Hypothalamus (tissue), 51 donors: ENCODE results near the gene ATP1A4.

Source experiments
- DNase-seq, 51 donors: peaks; one replicate each; lab custom pipeline; 2025; lab: John Stamatoyannopoulos, UW

The ATP1A4 gene

GRCh38 chr1:160220301-160220700, 68.9 kb downstream of the ATP1A4 start:
- DNase-seq: no peak

DNA sequence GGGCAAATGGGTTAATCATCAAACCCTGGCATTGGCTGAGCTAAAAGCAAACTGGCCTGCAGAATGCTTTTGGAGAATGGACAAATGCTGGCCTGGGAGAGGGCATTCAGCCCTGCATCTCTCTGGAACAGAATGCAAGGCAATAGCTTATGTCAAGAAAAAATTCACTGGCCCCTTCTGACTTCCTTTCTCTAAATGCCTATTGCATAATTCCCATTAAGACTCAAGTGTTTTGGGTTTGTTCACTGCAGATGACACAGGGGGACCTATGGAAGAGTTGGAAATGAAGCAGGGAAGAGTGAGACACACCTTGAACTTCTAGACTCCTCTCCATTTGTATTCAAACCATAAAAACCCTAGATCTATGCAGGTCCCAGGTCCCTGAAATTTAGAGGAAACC, 69.7 kb downstream of the ATP1A4 start:
- no peak for DNase-seq

GRCh38 chr1:160222546-160222945, 71.1 kb downstream of the ATP1A4 start:
- DNase-seq: no peak

GRCh38 chr1:160224606-160225005, 73.2 kb downstream of the ATP1A4 start:
- DNase-seq: no peak

DNA sequence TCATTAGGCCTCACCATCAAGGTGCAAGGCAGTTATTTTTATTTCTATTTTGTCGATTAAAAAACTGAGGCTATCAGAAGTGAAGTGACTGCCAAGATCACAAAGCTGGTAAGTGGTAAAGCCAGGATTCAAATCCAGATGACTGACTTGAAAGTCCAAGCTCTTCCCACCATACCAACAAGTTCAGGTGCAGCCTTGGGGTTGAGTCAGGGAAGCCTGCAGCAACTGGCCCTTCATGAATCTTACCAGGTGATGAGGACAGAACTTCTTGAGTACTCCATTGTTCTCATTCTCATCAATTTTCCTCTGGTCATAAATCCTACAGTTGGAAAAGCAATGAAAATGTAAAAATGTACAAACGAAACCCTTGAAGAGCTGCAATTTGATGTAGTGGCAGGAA, 73.9 kb downstream of the ATP1A4 start:
- DNase-seq: no peak

GRCh38 chr1:160226623-160227022, 75.2 kb downstream of the ATP1A4 start:
- no peak for DNase-seq

- no peak for DNase-seq
Measured at GRCh38 chr1:160227034-160227433, 75.6 kb downstream of the ATP1A4 start.

GRCh38 chr1:160227561-160227960, 76.2 kb downstream of the ATP1A4 start:
- DNase-seq: no peak

GRCh38 chr1:160228431-160228830, 77.0 kb downstream of the ATP1A4 start:
- DNase-seq: no peak

DNA sequence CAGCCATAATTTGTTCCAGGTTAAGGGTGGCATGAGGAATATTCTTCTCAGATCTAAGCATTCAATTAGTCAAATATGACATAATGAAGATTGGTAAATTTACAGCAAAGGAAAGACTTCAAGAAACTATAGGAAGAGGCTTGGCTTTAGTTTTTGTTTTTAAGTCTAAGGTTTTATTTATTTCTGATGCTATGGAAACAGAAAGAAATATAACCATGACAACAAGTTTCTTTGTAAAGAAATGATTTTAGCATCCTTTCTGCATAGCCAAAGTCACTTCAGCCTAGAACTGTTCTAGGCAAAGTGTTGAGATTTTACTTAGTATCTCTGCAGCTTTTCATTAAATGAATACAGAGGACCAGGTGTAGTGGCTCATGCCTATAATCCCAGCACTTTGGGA, 81.5 kb downstream of the ATP1A4 start:
- no peak for DNase-seq
